Measurements from ENCODE around the gene VDAC1.

Gene VDAC1

GRCh38 chr5:134000696-134001453, 3.9 kb downstream of the VDAC1 start:
- no peak overlapping the region for H3K4me3 ChIP-seq (ENCODE audit: low read depth, low read length)
- DNase-seq (ENCODE audit: low read depth): no peak
- no peak for TF ChIP-seq CTCF (conservative IDR thresholded peaks at IDR 0.05; ENCODE audit: low read depth, low read length)

DNA sequence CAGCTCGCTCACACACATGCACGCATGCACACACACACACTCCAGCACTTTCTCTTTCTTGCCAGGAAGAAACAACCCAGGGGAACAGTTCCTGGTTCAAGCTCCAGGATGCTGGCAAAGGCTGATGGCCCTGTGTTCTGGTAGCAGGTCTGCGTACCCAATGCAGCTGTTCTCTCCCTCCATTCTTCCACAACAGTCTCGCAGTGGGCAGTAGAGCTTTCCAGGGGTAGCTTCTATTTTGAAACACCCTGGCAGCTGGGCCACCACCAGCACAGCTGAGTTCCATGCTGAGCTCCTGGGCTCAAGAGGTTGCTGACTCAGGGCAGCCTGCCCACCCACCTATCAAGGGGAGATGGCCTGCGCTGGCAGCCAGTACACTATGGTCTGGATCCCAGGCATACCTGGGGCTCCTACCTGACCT, 4.7 kb downstream of the VDAC1 start:
- DNase-seq (ENCODE audit: low read depth): peak; percentile 34
- no peak for TF ChIP-seq CTCF (conservative IDR thresholded peaks at IDR 0.05; ENCODE audit: low read depth, low read length)
- H3K4me3 ChIP-seq (ENCODE audit: low read depth, low read length): no peak overlapping the region

DNA sequence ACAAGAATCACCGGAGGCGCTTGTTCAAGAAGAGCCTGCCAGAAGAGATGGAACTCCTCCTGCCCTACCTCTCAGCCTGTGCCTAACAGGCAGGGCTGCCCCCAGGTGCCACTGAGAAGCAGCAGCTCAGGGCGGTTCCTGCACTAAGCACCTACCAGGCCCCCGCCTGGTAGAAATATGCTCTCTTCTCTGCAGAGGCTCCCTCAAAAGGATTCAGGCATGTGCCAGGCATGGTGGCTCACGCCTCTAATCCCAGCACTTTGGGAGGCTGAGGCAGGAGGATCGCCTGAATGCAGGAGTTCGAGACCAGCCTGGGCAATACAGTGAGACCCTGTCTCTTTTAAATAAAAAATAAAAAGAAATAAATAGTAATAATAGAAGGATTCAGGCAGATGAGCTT, 6.0 kb downstream of the VDAC1 start:
- DNase-seq (ENCODE audit: low read depth): no peak
- TF ChIP-seq CTCF (conservative IDR thresholded peaks at IDR 0.05; ENCODE audit: low read depth, low read length): no peak
- H3K4me3 ChIP-seq (ENCODE audit: low read depth, low read length): no peak overlapping the region

GRCh38 chr5:133998042-133998441, 6.7 kb downstream of the VDAC1 start:
- TF ChIP-seq CTCF (conservative IDR thresholded peaks at IDR 0.05; ENCODE audit: low read depth, low read length): no peak
- DNase-seq (ENCODE audit: low read depth): no peak
- no peak overlapping the region for H3K4me3 ChIP-seq (ENCODE audit: low read depth, low read length)

DNA sequence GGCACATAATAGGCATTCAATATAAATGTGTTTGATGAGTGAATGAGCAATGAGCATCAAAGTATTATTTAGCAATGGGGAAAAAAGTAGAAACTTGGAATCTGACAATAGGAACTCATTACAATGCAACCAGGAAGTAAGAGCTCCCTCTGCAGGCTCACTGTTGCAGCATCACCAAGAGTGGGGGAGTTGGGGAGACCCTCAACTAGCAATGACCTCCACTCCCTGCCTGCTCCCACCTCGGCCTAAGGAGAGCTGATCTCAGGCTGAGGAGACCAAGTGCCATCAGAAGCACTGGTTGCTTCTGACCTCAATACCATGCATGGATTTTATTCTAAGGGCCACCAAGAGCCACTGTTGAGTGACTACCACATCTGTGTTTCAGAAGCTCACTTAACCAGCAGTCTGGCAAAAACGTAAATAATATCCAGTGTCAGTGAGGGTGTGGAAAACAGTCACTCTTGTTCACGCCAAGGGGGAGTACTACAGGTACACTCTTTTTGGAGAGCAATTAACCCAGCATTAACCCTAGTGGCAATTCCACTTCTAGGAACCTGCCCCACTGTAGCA, 8.0 kb downstream of the VDAC1 start:
- no peak for DNase-seq (ENCODE audit: low read depth)
- peak; percentile 67 for TF ChIP-seq CTCF (conservative IDR thresholded peaks at IDR 0.05; ENCODE audit: low read depth, low read length)

DNA sequence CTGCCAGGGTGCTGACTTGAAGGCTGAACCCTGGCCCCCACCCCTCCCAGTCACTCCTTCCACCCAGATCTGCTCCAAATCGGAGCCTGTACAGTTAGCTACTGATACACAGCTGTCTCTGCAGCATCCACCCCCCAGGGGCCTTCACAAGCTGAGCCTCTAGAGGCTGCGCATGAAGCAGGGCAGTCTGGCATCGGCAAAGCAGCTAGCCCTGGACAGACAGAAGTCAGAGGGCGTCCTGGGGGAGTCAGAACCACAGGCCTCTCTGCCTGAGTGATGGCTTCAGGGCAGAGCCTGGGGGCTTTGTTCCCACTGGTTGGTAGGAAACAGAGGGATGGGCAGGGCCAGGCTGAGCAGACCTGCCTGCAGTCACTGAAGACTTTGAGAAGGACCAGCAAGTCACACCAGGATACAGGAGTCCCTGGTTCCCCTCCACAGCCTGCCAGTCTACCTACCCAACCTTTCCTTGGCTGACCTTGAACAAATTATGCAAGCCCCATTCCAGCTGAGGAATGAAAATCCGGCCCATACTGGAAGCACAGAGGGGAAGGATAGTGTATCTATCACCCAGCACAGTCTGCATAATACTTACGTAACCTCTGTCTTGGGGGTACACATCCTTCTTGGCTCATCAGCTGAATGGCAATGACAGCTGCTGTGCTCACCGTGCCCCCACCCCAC, 8.8 kb downstream of the VDAC1 start:
- no peak overlapping the region for H3K4me3 ChIP-seq (ENCODE audit: low read depth, low read length)
- peak; percentile 35 for DNase-seq (ENCODE audit: low read depth)
- no peak for TF ChIP-seq CTCF (conservative IDR thresholded peaks at IDR 0.05; ENCODE audit: low read depth, low read length)

More for the DNA sequence above, 8.0 kb downstream of the VDAC1 start:
- H3K4me3 ChIP-seq (ENCODE audit: low read depth, low read length): no peak overlapping the region
